Activated CD4-positive, alpha-beta T cell treated with anti-CD3 and anti-CD28 coated beads, Interleukin-2, amount 50 U/mL, for 1 hour (primary cell): ENCODE measurements around the gene COBL.
A peak's percentile ranks its signal among the peaks of the same experiment; 100 is the strongest.

Experiments
- DNase-seq: peaks from one replicate; pipeline ENCODE4 v3.0.0-alpha.2; 2020

The COBL gene

DNA sequence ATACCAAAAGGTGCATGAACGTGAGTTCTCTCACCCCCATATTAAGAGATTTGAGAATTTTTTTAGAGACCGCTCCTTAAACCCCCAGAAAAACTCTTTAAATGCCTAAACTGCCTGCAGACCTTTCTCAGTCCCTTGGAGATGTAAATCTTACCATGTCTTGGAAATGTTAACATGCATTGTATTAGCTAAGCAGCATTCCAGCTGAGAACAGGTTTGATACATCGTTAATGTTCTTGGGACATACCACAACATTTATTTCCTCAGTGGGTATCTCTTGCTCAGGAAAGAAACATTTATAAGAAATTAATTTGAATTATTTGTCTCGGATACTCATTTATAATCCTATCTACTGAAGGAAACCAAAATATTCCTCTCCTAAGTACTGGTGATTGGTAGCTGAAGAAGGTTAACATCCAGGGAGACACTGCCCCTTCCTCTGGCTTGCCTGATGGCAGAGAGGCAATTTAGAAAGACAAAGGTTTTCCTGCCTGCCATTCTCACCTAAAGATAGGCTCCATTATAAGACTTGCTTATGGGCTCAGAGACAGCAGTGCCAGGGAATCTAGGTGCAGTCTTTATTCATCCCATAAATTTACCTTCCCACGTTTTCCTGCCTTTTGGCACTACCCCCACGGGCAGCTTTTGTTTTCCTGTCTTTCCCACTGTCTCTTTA lies 141.2 kb downstream of the COBL start:
- DNase-seq: no peak

DNA sequence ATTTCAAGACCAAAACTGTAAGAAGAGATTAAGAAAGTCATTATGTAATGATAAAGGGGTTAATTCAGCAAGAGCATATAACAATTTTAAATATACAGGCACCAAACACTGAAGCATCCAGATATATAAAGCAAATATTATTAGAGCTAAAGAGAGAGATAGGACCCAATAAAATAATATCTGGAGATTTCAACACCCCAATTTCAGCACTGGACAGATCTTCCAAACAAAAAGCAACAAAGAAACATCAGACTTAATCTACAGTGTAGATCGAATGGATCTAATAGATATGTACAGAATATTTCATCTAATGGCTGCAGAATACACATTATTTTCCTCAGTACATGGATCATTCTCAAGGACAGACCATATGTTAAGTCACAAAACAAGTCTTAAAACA lies 151.3 kb downstream of the COBL start:
- no peak for DNase-seq

DNA sequence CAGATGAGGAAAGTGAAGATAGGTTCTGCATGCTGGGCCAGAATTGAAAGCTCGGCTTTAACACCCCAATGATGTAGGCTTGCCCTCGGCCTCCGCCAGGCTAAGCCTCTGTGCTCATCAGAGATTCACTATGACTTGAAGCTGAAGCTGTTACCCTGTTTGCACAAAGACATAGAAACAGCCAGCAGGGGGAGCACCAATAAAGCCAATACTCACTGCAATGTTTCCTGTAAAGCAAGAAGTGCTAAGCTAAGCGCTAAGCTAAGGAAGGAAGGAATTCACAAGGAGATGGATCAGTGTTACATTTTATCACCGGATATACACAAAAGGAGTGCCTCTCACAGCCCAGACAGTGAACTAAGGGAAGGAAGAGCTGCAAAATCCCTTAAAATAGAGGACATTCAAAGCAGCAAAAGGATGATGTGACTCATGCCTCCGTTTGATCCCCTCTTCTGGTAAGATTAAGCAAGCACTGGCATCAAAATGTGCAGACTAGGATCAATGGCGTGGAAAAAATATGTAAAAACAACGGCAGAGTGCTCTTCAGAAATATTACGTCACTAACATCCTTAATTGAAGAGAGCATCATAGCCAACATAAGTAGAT lies 153.8 kb downstream of the COBL start:
- DNase-seq: peak; percentile 53

DNA sequence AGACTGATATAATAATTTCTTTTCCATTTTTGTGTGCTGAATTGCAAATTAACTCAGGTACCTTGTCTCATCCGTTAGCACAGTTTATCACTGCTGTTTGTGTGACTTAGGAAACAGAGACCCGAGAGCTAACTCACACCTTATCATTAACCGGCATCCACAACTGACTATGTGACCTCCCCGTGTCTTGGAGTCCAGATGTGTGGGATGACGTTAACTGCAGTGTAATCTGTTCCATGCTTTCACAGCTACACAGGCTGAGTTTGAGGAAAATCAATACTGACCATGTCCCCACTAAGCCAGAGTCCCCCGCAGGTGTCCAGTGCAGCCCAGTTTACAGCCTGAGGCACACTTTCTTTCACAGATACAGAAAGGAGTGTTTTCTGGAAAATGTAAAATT lies 154.7 kb downstream of the COBL start:
- DNase-seq: no peak

DNA sequence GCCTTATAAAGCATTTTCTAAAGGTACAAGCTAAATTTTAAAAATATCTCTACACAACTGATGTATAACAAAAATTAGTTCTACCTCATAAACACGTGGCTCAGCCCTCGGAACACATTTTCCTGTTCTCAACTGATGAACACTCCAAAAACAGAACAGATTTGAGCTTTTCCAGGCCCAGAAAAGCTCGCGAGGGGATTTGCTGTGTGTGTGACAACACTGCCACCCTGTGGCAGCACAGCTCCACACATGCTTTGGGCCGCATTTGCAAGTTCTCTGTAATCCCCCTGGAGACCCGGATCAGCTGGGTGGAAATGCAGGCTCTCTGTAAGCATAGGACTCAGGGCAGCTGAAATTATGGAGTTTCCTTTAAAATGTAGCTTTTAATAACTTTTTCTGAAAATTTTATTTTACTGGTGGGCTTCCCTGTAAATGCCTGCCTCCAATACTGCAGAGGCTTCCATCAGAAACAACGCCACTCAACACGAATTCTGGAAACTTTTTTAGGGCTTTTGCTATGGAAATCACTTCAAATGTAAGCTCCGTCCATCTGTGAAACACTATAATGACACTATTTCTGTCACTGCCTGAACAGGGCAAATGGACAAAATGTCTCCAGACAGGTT lies 155.5 kb downstream of the COBL start:
- DNase-seq: peak; percentile 47

DNA sequence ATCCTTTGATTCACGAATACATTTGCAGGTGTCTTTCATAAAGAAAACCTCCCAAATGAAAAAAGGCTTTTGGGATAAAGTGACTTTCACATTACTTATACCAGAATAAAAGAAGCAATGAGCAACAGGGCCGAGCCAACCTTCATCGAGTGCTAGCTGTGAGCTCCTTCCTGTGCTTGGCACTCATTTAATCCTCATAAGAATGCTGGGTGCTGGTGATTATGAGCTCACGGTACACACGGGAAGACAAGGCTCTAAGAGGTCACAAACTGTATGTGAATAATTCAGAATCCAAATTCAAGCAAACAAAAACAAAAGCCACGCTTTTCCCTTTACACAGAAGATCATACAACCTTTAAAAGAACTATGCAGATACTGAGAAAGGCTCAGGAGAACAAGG lies 156.2 kb downstream of the COBL start:
- DNase-seq: no peak

DNA sequence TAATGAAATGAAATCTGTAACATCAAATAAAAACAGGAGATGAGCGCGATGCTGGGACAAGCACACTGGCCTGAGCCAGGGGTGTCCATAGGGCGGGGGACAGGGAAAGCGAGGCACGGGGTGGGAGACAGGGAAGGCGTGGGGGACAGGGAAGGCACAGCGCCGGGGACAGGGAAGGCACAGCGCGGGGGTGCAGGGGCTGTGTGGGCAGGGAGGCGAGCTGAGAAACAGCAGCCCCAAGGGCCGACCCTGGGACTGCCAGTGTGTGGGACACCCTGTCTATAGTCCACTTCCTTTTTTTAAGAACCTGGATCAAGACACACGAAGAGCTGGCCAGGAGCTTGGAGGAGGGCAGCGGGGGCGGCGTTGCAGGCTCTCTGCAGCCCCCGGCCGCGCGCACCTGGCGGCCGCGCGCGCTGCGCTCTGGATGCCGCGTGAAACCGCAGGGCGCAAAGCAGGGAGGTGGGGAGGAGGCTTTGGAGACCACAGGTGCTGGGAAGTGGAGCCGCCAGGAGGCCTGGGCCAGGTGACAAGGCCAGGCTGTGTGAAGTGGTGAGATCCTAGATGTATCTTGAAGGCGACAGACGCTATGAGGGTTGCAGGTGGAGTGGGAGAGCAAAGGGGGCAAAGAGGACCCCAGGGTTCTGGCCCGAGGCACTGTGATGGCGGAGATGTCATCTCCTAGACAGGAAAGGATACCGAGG lies 157.7 kb downstream of the COBL start:
- DNase-seq: no peak

DNA sequence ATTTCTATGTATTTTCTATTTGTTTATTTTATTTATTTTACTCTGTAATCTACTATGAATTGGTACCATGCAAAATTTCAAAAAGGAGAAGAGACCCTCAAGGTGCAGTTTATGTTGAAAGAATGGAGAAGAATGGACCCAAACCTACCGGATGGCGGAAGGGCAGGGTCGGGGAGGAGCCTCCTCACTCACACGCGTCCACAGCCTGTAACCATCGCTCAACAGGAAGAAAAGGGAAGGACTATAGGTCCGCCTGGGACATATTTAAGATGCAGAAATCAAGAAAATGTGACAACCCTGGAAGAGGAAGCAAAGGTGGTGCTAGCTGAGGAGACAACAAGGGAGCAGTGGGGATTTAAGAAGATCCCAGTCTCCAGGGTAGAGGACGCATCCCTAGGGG lies 158.4 kb downstream of the COBL start:
- no peak for DNase-seq

DNA sequence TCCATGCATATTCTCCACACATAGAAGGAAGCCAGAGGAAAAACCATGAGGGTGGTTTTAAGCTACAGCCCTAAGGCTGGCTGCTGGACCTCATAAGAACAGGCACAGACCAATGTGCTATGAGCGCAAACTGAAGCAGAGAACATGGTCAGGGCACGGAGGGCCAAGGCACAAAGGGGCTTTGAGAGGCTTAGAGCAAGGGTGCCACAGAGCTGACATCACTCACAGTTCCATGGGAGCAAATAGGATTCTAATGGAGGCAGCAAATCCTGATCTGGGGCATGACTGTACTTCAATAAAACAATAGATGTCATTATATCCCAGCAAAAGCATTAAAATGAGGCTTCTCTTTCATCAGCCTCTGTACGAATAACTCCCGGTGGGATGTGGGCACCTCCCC lies 162.4 kb downstream of the COBL start:
- DNase-seq: no peak

DNA sequence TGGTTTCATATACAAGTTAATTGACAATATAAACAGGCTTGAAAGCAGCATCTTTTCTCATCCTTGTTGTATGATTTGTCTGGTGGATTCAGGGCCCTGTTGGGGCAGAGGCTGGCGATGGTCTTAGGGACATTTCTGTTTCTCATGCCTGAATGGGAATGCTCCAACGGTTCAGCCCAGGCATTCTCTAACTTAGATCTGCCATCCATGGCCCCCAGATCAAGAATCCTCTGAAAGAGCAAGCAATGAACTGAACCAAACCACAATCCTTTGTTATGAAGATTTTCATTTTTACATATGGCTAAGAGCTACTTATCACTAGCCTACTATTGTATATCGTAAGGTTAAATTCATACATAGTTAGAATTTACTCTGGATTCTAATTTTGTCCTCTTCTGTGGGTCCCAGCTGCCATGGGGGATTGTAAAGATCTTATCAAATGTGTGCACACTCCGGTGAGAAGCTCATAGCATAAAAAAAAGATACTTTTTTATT lies 163.9 kb downstream of the COBL start:
- DNase-seq: no peak

DNA sequence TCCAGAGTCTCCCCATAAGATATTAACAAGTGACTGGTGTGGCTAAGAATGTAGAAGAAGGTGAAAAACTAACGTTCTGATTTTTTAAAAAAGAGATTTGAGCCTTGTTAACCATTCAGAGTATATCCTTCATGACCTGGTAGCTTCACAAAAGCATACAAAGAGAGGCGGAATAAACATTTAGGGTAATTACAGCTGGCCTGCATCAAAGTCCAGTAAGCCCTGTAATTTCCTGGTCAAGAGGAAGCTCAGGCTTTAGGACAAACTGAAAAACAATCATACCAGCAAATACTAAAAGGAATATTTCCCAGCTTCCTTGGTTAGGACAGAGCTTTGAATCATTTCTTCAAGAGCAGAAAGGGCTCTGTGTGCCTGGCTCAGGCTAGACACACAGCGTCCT lies 165.2 kb downstream of the COBL start:
- DNase-seq: no peak

DNA sequence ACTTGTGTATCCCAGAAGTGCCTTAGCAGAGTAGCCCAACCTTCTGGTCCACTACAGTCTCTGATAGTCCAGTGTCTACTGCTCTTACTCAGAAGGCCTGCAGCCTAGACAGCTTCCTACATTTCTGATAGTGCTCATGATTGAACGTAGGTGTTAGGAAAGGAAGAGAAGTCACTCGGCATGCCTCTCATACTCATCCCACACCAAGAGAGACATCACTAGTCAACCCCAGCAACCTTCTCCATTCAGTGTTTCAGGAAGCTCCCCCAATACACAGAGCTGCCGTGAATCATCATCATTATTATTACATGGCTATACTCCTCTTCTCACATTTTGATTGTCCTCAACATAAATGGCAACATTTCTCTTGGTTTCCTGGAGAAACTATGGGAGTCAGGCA lies 166.4 kb downstream of the COBL start:
- no peak for DNase-seq

DNA sequence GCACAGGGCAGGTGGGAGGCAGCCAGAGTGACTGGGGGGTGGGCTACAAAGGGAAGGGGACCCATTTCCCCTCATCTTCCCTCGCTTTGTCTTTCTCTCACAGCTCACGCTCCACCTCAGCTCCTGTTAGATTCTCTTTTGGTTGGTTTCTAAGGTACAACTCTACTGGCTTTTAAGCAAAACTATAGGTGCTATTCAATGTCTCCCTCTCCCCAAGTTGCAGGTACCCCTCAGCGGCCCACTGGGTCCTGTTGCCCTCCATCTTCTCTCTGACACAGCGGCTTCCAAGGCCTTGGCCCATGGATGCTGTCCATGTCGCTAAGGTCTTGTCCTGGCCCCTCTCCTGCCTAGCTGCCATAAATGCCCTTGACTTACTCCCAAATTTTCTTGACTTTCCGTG lies 168.4 kb downstream of the COBL start:
- DNase-seq: no peak

DNA sequence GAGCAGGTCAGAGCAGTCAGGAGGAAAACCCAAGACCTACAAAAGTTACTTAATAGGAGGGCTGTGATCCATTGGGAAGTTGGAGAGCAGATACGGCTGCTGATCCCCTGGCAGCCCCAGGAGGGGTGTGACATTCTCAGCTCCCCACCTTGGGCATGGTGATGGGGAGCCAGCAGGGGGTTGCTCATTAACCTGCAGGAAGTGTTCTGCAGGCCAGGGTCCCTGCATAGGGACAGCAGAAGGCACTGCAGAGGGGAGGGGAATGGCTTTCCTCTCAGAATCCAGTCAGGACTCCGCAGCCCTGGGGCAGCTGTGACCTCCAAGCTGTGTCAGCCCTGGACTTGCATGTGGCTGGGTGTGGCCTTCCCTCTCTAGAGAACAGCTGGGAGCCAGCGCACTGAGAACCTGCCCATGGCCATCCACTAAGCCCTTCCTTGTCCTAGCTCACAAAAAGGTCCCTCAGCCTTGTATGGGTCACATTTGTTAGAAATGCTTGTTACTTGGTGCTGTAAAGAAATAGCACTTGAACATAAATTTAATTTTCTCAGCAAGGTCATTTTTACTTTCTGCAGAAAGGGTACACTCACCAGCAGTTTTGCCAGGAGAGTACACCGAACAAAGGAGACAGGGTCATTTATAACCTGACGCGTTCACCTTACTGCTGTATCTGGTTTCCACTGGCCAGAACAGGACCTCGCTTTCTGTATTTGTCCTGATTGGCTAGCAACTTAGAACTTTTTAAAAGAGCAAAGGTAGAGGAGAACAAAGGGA lies 169.6 kb downstream of the COBL start:
- DNase-seq: no peak

DNA sequence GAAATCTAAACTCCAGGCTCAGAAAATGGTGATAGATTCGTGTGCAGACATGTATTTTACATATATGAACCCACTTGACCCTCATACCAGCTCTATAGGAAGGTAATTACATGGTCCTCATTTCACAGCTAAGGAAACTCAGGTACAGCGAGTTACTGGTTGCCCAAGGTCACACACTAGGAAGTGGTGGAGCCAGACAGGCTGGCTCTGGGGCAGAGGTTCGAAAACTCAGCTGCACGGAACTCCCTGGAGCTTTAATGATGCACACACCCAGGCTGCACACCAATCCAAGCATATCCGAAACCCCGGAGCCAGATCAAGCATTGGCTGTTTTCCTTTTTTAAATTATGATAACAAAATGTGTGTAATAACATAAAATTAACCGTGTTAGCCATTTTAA lies 172.4 kb downstream of the COBL start:
- DNase-seq: no peak

DNA sequence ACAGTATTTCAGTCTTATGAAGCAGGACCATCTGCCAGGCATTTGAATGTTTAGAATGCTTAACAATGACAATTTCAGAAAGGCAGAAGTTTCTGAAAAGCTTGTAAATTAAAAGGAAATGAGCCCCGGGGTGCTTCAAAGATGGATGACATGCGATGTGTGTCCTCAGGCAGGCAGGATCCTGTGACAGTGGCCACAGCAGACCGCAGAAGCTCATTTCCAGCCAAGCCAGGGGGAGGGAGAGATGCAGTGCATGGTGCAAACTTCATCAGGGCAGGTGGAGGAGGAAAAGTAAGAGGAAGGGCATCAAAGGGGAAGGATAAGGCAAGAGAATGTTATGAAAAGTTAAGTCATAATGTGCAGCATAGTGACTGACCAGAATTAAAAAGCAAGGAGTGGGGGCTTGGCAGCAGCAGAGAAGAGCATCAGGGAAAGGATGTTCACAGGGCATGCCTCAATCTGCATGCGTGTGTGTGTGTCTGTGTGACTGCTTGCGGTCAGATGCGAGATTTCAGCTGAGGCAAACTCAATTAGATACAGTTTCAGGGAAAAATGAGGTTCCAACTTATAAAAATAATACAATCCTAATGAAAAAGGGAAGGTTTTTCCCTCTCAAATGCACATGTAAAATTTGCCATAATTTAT lies 173.7 kb downstream of the COBL start:
- no peak for DNase-seq

DNA sequence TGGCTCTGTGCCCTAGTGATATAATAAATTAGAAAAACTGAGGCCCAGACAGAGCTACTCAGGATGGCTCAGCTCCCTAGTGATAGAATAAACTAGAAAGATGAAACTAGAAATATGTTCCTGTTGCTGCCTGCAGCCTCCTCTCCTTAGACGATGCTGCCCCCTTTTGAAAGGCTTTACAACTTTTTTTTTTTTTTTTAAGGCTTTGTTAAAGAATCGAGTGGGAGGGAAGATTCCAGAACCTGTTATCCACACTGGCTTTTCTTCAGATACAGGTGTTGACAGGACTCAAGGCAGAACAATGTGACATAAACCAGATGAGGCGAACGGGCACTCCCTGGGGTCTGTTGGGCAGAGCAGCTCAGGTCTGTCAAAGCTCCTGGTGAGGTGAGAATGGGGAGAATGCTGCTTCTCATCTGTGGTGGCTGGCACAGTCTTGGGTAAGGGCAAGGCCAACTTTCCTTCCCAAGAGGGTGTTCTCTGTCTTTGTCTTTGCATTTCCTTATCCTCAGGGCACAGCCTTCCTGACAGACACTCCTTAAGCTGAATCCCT lies 175.1 kb downstream of the COBL start:
- DNase-seq: no peak

DNA sequence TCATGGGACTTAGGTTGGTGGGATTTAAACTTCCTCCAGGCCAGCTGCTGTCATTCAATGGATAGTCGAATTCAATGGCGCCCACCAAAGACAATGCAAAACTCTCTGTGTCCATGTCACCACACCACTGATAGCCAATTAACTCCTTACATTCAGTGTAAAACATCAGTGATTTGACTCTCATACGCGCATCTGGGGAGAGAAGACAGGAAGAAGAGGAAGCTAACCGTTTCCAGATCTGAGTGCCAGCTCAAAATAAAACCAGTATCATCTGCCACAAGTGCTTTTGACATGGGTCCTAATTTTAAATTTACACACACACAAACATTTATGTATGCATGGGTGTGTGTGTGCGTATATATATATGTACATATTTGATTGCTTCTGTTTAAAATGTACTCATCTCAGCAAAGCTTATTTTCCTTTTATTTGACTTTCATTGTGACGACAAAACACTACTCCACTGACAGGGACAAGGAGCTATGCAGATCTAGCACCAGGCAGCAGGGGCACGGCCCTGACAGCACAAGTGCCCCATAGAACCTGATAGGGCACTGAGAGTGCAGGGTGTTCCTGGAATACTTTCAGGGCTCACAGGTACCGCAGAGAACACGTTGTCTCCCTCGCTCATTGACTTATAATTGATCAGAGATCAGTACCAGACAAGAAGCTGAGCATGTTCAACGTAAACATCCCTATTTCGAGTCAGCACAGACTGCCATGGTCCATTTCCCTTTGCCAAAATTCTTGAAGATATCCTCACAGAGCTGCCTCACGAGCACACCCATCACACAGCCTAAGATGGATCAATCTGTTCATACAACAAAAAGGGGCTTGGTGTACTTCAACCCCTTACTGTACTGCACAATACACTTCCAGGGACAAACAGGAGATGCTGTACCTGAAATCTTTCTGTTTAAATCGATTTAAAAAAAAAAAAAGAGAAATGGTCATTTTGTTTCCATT lies 176.1 kb downstream of the COBL start:
- DNase-seq: no peak

DNA sequence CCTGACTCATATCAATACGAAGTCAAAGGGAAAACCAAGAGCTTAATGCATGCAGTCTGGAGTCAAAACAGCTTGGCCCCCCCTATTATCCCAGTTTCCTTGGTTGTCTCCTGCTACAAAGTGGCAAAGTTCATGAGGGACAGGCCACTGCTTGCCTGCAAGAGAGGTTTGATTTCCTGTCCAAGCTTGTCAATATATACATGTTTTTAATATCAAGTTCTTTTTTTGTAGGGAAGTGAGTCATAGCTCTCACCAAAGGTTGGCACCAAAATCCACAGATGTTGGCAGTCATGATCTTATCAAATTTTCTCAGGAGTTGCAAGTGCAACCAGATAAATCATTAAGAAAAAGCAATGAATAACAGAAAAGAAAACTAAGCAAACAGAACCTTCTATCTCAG lies 176.8 kb downstream of the COBL start:
- DNase-seq: no peak

DNA sequence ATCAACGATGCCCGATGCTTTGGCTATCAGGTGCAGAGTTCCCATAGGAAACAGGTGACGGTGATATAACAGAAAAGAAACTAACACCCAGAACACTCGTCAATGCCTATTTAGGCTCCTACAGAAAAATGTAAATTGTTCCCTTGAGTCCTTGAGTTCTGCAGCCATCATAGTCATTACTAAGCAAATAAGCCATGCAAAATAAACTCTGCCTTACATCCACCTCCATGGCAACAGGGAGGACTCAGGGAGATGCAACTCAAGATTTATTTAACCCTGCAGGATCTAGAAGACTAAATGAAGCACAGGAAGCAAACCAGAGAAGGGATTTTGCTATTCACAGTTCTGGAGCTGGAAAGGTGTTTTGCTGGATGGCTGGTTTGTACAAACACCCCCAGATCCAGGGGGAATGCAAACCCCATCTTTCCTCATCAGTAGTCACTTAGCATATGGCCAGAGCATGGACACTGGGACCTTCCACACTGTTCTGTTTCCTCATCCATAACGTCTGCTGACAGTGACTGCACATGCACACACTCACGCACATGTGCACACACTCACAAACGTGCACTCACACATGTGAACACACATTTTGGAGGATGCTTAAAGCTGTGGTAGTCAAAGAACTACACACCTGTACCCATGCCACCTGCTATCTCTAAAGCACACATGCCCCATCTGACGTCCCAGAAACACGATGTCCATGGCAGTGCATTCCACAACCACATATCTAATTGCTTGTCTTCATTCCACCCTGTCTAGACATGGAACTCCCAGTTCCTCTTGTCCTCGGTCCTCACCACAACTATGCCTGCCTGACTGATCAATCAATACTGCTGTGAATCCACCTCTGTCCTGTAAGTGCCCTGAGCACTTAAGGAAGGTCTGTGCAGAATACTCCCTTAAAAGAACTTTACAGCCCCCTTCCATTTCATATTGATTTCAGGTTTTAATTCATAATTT lies 178.2 kb downstream of the COBL start:
- DNase-seq: no peak
